OCI-M2 (cell line): ENCODE measurements around the gene BCAS3.
"Not testable (repeated sequence)": the region's sequence is repeated elsewhere in the genome, so short reads cannot be mapped to it uniquely, and the experiment has no call there.

Experiments
- DNase-seq: peaks from one replicate; lab custom pipeline; 2025; ENCODE audit not compliant: unreplicated experiment; lab: John Stamatoyannopoulos, UW

The BCAS3 gene

DNA sequence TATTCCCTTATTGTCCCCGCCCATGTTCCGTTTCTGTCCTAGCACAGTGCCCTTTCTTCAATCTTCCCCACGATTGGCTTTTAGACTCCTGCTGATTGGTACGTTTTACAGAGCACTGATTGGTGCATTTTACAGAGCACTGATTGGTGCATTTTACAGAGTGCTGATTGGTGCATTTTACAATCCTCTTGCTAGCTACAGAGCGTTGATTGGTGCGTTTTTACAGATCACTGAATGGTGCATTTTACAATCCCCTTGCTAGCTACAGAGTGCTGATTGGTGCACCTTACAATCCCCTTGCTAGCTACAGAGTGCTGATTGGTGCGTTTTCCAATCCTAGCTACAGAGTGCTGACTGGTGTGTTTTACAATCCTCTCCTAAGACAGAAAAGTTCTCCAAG is 3.0 kb upstream of the BCAS3 start:
- not testable (repeated sequence) for DNase-seq

DNA sequence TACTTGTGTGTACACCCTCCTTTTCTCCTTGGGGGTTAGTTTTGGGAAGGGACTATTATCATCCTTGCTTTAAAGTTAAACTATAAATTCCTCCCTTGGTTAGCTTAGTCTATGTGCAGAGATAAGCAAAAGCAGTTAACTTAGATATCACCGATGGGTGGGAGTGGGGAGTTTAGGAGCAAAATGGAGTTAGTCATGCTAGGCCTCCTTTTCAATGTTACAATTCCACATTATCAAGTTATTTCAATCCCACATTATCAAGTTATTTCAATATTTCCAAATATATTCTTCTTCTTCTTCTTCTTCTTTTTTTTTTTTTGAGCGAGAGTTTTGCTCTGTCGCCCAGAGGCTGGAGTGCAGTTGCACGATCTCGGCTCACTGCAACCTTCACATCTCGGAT is 1.7 kb upstream of the BCAS3 start:
- DNase-seq = no peak

DNA sequence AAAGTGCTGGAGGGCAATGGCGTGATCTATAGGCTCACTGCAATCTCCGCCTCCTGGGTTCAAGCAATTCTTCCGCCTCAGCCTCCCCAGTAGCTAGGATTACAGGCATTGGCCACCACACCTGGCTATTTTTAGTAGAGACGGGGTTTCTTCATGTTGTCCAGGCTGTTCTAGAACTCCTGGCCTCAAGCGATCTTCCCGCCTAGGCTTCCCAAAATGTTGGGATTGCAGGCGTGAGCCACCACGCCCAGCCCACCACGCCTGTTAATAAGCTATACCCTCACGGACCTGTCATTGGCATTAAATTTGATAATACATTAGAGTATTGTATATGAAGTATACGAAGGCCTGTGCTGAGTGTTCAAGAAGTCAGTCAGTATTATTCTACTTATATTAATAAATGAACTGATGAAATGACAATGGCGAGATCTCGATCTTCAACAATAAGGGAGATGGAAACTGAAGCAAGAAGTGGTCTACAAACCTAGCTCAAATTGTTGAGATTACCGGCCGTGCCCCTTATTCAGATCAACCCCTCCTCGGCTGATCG is 818 bp upstream of the BCAS3 start:
- DNase-seq = no peak

GRCh38 chr17:60678118-60678444 is 430 bp downstream of the BCAS3 start:
- DNase-seq = no peak

- no peak for DNase-seq
These were observed 1.6 kb downstream of the BCAS3 start for GRCh38 chr17:60679287-60679686.

GRCh38 chr17:60680754-60681153 is 3.1 kb downstream of the BCAS3 start:
- DNase-seq = no peak

DNA sequence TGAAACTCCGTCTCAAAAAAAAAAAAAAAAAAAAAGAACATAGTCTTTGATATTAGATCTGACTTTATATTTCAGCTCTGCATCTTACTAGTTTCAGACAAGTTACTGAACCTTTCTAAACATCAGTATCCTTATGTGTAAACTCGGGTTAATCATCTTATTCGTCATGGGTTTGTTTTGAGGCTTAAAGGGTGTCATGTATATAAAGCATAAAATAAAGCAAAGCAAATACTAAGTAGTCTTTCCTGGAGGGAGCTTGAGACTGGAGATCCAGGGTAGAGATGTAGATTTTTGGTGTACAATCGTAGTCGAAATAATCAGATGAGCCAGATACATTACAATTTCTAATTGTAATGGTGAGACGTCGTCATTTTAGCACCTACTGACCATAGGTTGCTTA is 7.8 kb downstream of the BCAS3 start:
- no peak for DNase-seq

DNA sequence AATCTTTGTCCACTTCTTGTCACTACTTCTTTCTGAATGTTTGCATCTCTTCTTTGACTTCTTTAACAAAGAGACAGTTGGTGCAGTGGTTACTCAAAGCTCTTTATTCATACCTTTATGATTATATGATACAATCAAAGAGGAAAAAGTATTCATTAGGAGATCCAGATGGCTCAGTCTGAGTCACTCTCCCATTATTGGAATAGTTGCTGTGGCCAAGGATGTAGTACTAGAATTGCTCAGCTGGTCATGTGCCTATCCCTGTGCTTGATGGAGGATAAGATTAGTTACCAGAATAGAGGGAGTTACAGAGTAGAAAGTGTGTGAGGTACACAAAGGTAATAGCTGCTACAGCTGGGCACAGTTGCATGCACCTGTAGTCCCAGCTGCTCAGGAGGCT is 18.3 kb downstream of the BCAS3 start:
- DNase-seq = no peak

GRCh38 chr17:60699090-60699489 is 21.4 kb downstream of the BCAS3 start:
- no peak for DNase-seq

DNA sequence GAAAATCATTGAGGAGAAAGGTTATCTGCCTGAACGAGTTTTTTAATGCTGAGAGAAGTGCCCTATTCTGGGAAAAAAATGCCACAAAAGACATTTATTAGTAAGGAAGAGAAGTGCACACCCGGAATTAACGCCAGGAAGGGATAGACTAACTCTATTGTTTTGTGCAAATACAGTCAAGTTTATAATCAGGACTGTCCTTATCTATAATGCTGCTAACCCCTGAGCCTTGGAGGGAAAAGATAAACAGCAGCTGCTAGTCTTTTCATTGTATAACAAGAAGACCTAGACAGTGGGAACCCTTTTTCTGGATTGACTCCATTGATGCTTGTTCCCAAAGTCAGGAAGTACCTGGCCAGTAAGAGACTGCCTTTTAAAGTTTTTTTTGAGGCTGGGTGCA is 26.5 kb downstream of the BCAS3 start:
- DNase-seq = peak; percentile 10

DNA sequence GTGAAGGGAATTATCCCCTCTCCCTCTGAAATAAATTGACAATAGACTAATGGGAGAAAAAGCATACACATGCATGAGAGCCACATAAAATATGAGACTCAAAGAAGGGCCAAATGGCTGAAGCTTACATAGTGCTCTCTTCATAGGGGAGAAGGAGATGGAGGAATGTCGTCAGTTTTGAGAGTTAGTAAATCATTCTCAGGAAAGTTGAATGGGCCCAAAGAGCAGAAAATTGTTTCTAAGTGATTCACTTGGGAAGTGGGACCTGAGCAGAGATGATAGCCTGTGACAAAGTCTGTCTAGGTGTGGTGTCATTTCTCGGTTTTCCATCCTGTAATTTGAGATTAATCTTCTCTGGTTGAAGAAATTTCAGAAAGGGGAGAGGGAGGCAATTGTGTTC is 35.0 kb downstream of the BCAS3 start:
- no peak for DNase-seq

- DNase-seq = no peak
These were observed 36.0 kb downstream of the BCAS3 start for GRCh38 chr17:60713608-60714007.

GRCh38 chr17:60716766-60717165 is 39.1 kb downstream of the BCAS3 start:
- DNase-seq = no peak

DNA sequence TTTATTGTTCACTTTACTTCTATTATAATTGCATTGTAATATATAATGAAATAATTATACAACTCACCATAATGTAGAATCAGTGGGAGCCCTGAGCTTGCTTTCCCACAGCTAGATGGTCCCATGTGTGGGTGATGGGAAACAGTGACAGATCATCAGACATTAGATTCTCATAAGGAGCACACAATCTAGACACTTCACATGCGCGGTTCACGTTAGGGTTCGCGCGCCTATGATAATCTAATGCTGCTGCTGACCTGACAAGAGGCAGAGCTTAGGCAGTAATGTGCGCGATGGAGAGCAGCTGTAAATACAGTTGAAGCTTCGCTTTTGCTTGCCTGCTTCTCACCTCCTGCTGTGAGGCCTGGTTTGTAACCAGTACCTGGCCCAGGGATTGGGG is 40.2 kb downstream of the BCAS3 start:
- DNase-seq = no peak

- no peak for DNase-seq
These were observed 43.3 kb downstream of the BCAS3 start for GRCh38 chr17:60720763-60721531.

DNA sequence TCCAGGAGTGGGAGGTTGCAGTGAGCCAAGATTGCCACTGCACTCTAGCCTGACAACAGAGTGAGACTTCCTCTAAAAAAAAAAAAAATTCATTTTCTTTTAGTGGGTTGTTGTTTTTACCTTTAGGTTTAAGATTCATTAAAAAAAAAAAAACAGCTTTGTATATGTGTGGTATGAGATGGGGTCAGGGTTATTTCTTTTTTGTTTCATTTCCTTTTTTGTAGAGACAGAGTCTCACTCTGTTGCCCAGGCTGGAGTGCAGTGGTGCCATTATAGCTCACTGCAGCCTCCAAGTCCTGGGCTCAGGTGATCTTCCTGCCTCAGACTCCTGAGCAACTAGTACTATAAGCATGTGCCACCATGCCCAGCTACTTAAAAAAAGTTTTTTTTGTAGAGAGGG is 47.0 kb downstream of the BCAS3 start:
- no peak for DNase-seq

DNA sequence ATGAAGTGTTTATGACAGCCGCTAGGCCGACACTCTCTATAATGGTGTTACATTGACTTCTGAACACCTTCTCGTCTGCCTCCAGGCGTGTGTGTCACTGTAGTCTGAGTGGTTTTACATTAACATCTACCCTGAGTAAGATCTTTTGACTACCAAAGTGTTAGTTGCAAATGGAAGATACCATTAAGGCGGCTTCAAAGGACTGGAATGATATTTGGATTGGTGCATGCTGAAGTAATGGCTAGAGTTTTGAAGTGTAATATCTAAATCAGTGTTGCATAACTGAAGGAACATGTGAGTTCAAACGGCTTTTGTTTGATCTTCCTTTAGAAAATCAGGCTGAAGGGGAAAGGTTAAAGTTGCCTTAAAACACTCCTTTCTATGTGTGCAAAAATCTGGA is 52.2 kb downstream of the BCAS3 start:
- no peak for DNase-seq

- no peak for DNase-seq
These were observed 52.6 kb downstream of the BCAS3 start for GRCh38 chr17:60730273-60730672.

GRCh38 chr17:60738287-60738686 is 60.6 kb downstream of the BCAS3 start:
- DNase-seq = no peak

GRCh38 chr17:60740584-60740983 is 62.9 kb downstream of the BCAS3 start:
- no peak for DNase-seq

DNA sequence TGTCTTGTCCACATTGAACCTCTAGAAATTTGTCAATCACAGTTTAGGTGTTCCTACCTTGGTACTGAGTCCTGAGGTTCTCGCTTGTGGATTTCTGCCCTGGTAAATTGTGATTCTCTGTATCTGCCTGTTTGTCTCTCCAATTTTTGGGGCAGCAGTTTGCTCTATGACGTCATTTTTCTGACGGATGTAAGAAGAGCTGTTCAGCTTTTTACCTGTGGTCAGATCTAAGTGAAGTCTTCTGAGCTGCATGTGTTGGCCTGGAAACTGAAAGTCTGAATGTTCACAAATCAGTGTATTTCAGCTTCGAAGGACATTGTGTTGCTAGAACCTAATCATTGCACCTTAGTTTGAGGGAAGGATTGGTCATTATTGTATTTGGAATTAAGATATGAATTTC is 63.4 kb downstream of the BCAS3 start:
- no peak for DNase-seq

DNA sequence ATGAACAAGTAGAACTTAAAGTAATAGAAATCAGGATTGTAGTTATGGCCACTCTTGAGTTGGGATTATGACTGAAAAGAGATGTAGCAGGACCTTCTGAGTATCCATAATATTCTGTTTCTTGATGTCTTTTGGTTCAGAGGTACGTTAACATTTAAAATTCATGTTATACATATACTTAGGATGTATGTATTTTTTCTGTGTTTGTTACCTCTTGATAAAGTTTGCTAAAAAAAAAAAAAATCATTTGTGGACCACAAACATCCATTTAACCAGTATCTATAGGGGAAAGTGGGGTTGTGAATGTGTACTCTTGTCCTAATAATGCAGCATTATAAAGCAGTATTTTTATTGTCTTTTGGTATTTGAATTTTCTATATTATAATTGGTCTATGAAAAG is 65.6 kb downstream of the BCAS3 start:
- no peak for DNase-seq

DNA sequence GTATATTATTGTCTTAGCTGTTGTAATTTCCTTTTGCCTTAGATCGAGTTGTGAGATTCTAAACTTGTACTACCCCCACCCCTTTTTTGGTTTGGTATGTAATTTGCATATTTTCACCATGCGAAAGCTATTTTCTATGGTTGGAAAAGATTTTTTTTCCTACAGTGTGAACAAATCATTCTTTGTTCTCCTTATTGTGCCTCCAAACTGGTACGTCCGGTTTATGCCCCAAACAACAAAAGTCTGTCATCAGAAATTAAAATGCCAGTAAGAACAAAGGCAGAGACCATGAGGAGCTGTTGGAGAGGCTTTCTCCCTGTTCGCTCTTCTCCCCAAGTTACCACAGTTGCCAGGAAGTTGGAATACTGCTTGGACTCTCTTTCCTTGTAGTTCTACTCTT is 66.1 kb downstream of the BCAS3 start:
- no peak for DNase-seq
